T-helper 1 cell treated with Interleukin-12 subunit alpha and Interleukin-12 subunit beta and Interleukin-4 antibody, amounts not matched to agents 30 ng/mL and 1 ng/mL, for 36 hours (primary cell): ENCODE data around the gene ZFYVE19. TPM values are rescaled to one million over a fixed set of nuclear protein-coding genes. Genes with fewer than 3 reads are reported as not detected.

Experiments
- total RNA-seq: library from RNA; stranded (reverse); gene quantifications from 2 replicates; pipeline ENCODE4 v1.2.3, GENCODE V29; 2022

ZFYVE19 gene
- total RNA-seq, 1 donor from 2014 or later = 33.8 TPM

Other genes starting within 250 kb of the ZFYVE19 start
- 34.9 and 37.1 TPM in 2 replicates for gene CCDC32, start 242.0 kb upstream of the ZFYVE19 start, total RNA-seq
- 11.8 and 13.0 TPM in 2 replicates for gene RPUSD2, start 237.8 kb upstream of the ZFYVE19 start, total RNA-seq
- gene KNL1, start 212.8 kb upstream of the ZFYVE19 start, total RNA-seq = 36.6 and 43.4 TPM in 2 replicates
- 47.7 and 51.4 TPM in 2 replicates for gene RAD51, start 111.9 kb upstream of the ZFYVE19 start, total RNA-seq
- 37.2 and 37.7 TPM in 2 replicates for gene RMDN3, start 51.8 kb upstream of the ZFYVE19 start, total RNA-seq
- gene GCHFR, start 43.0 kb upstream of the ZFYVE19 start, total RNA-seq = 28.4 and 29.1 TPM in 2 replicates
- gene C15orf62, start 37.1 kb upstream of the ZFYVE19 start, total RNA-seq = 0.56 and 0.63 TPM in 2 replicates
- 40.1 and 45.8 TPM in 2 replicates for gene DNAJC17, start 384 bp downstream of the ZFYVE19 start, total RNA-seq
- gene PPP1R14D, start 21.6 kb downstream of the ZFYVE19 start, total RNA-seq = not detected in 2 replicates
- gene SPINT1, start 37.0 kb downstream of the ZFYVE19 start, total RNA-seq = 4.5 and 4.7 TPM in 2 replicates
- gene RHOV, start 67.1 kb downstream of the ZFYVE19 start, total RNA-seq = 0.37 and 0.78 TPM in 2 replicates
- 21.9 and 23.2 TPM in 2 replicates for gene VPS18, start 87.4 kb downstream of the ZFYVE19 start, total RNA-seq
- not detected in 2 replicates for gene DLL4, start 122.3 kb downstream of the ZFYVE19 start, total RNA-seq
- 6.7 and 8.2 TPM in 2 replicates for gene CHAC1, start 146.4 kb downstream of the ZFYVE19 start, total RNA-seq